Stomach (tissue), 9 donors: ENCODE data around the gene PRR33. TPM values are rescaled to one million over a fixed set of nuclear protein-coding genes. Genes with fewer than 3 reads are reported as not detected.

ENCODE experiments used
- DNase-seq, 2 donors: peaks; one replicate each; pipeline versions ENCODE4 v3.0.0 to v3.0.0-alpha.2; 2013 to 2019
- H3K27ac ChIP-seq, 5 donors: fragments of 200-600 bp in 4 of 5; sonication (generic) in 4 of 5; one replicate each; pipeline ENCODE4 v1.5.1; 2013 to 2019; ENCODE audit warnings: mild to moderate bottlenecking in 1 of 5, moderate library complexity in 1 of 5
- H3K27me3 ChIP-seq, 3 donors: fragments of 200-600 bp; sonication (generic); one replicate each; pipeline ENCODE4 v1.5.1; 2017 to 2019; ENCODE audit warnings: mixed run types in 1 of 3
- H3K36me3 ChIP-seq, 4 donors: fragments of 200-600 bp; sonication (generic); 1 replicate in 3 of 4; 2 replicates in 1 of 4; pipeline ENCODE4 v1.5.1; 2016 to 2019
- H3K4me1 ChIP-seq, 4 donors: fragments of 200-600 bp; sonication (generic); one replicate each; pipeline ENCODE4 v1.5.1; 2016 to 2019
- H3K4me3 ChIP-seq, 4 donors: fragments of 200-600 bp; sonication (generic) in 3 of 4; one replicate each; pipeline ENCODE4 v1.5.1; 2016 to 2019; ENCODE audit warnings: mild to moderate bottlenecking in 1 of 4
- H3K9me3 ChIP-seq, 4 donors: fragments of 200-600 bp; sonication (generic); one replicate each; pipeline ENCODE4 v1.5.1; 2016 to 2019
- EP300 ChIP-seq: sonication (generic); formaldehyde crosslinking; IDR thresholded peaks from one replicate; pipeline ENCODE4 v1.6.1; 2017; ENCODE audit warnings: antibody characterized with exemption
- POLR2A ChIP-seq, 4 donors: fragments of 450-650 bp; IDR thresholded peaks; one replicate each; pipeline ENCODE4 v1.6.1; 2016; ENCODE audit warnings: antibody characterized with exemption in 4 of 4, control low read depth in 2 of 4, mild to moderate bottlenecking in 1 of 4, moderate library complexity in 1 of 4
- POLR2AphosphoS5 ChIP-seq, 3 donors: sonication (generic); formaldehyde crosslinking; IDR thresholded peaks; one replicate each; pipeline ENCODE4 v1.6.1; 2016; ENCODE audit warnings: antibody characterized with exemption in 3 of 3
- whole genome bisulfite sequencing, 5 donors: extraction: QIAGEN DNeasy Blood & Tissue Kit in 3 of 5; methylation state at CpG; one replicate each; pipeline versions ENCODE4 v1.1.5 to v1.1.7; 2013 to 2018; 5-methylcytosine and 5-hydroxymethylcytosine counted together
- intact Hi-C: fragments of 100-400 bp; cut with DNase I; formaldehyde crosslinking; loops from one replicate; pipeline ENCODE4 v1.15.1; 2023; ENCODE audit warnings: low total_unique reads
- polyA plus RNA-seq, 3 donors: library from polyadenylated mRNA; stranded (reverse); fragments of 200-250 nt; gene quantifications; one replicate each; pipeline ENCODE4 v1.2.3, GENCODE V29; 2013
- total RNA-seq, 5 donors: library from RNA; depleted of rRNA; stranded (reverse); fragments of >200 nt; gene quantifications; one replicate each; pipeline versions ENCODE4 v1.1.0 to v1.2.3, GENCODE V29; 2014 to 2016
- TF ChIP-seq, protein P1 (sequence below), 7 experiments: fragments of 450-650 bp in 4 of 7; fragments of 200-600 bp in 3 of 7; sonication (generic) in 3 of 7; IDR thresholded peaks; one replicate each; pipeline ENCODE4 v1.5.1; 2016 to 2019; ENCODE audit warnings: antibody characterized with exemption in 7 of 7, control low read depth in 2 of 7, mild to moderate bottlenecking in 1 of 7
- donor health status: healthy with polysubstance abuse.
- donor health status: Bipolar disorder and iron deficiency.
- donor health status: healthy.

PRR33 gene
- total and polyA plus RNA-seq, 8 donors, result 0.03 TPM; not detected in 7

DNA sequence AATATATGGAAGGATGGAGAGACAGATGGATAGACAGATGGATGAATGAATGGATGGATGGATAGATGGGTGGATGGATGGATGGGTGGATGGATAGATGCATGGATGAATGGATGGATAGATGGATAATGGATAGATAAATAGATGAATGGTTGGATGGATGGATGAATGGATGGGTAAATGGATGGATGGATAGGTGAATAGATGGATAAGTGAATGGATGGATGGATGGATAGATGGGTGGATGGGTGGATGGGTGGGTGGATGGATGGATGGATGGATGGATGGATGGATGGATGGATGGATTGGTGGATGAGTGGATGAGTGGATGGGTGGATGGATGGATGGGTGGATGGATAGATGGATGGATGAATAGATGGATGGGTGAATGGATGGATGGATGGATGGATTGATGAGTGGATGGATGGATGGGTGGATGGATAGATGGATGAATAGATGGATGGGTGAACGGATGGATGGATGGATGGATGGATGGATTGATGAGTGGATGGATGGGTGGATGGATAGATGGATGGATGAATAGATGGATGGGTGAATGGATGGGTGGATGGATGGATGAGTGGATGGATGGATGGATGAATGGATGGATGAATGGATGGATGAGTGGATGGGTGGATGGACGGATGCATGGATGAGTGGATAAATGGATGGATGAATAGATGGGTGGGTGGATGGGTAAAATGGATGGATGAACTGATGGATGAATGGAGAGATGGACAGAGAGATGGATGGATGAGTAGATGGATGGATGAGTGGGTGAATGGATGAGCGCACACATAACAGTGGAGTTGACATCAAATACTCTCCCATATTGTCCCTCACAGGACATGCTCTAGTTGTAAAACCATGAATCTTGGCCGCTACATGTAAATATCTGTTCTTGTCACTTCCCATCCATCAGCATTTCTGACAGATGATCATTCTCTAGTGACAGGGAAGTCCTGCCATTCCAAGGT is 30.0 kb downstream of the PRR33 start:
- Histone ChIP-seq H3K9me3 (no peaks in the 10 kb centered on the region), H3K36me3 (no peaks in the 10 kb centered on the region), H3K4me1 (peaks cover 27 to 57% (median 42%) of the 10 kb centered on the region in 4 donors), H3K4me3 (no peak overlapping the region), H3K27ac (no peak overlapping the region), H3K27me3 (no peaks in the 10 kb centered on the region)
- WGBS, 5 donors, result 89 to 92% (median 91%) methylated on average over 4 of the region's 4 CpGs
- TF ChIP-seq, protein P1, sequence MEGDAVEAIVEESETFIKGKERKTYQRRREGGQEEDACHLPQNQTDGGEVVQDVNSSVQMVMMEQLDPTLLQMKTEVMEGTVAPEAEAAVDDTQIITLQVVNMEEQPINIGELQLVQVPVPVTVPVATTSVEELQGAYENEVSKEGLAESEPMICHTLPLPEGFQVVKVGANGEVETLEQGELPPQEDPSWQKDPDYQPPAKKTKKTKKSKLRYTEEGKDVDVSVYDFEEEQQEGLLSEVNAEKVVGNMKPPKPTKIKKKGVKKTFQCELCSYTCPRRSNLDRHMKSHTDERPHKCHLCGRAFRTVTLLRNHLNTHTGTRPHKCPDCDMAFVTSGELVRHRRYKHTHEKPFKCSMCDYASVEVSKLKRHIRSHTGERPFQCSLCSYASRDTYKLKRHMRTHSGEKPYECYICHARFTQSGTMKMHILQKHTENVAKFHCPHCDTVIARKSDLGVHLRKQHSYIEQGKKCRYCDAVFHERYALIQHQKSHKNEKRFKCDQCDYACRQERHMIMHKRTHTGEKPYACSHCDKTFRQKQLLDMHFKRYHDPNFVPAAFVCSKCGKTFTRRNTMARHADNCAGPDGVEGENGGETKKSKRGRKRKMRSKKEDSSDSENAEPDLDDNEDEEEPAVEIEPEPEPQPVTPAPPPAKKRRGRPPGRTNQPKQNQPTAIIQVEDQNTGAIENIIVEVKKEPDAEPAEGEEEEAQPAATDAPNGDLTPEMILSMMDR (IDR thresholded peaks at IDR 0.05), result no peak
- no peak for TF ChIP-seq POLR2AphosphoS5 (IDR thresholded peaks at IDR 0.05)
- no peak for TF ChIP-seq EP300
- DNase-seq, result no peak
- intact Hi-C loops, result no loop called here

DNA sequence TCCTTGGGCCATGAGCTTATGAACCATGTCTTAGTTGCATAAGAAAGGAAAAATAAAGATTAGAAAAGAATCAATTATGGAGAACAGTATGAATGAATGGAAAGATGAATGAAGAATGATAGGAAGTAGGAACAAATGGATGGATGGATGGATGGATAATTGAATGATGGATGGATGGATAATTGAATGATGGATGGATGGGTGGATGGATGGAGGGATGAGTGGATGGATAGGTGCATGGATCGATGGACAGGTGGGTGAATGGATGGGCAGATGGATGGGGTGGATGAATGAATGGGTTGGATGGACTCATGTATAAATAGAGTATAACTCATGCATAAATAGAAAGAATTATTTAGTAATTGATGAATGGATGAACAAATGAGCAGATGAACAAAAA is 31.6 kb downstream of the PRR33 start:
- no peak for TF ChIP-seq EP300
- TF ChIP-seq, protein P1 (IDR thresholded peaks at IDR 0.05), result no peak
- no peak for TF ChIP-seq POLR2A (IDR thresholded peaks at IDR 0.05)
- no peak for TF ChIP-seq POLR2AphosphoS5 (IDR thresholded peaks at IDR 0.05)
- H3K4me3 ChIP-seq, result no peak overlapping the region
- no peaks in the 10 kb centered on the region for H3K36me3 ChIP-seq
- no peaks in the 10 kb centered on the region for H3K9me3 ChIP-seq
- 82 to 96% (median 94%) methylated on average over 1 of the region's 1 CpG for whole genome bisulfite sequencing, 5 donors
- intact Hi-C loops, result no loop called here
- no peak for DNase-seq
- peaks cover 24 to 57% (median 31%) of the 10 kb centered on the region in 4 donors for H3K4me1 ChIP-seq
- H3K27me3 ChIP-seq, result no peaks in the 10 kb centered on the region
- no peak overlapping the region for H3K27ac ChIP-seq

DNA sequence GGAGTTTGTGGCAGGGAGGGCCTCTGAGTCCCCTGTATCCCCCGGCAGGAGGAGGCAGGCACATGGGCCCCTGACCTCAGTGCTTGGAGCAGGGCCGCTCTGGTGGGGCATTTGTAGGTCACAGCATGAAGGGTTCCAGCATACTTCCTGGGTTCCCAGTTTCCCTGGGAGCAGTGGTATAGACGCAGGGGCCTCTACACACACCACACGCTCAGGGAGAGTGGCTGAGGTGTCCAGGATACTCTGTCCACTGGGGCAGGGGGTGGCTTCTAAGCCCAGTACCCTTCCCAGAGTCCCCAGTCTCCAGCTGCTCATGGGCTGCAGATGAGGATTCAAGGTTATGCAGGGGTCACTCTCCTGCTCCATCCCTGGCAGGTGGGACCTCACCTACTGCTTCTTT is 32.7 kb downstream of the PRR33 start:
- H3K4me3 ChIP-seq, result no peak overlapping the region
- no peak for DNase-seq
- H3K27ac ChIP-seq, result no peak overlapping the region
- no peaks in the 10 kb centered on the region for H3K27me3 ChIP-seq
- intact Hi-C loops, result no loop called here
- H3K36me3 ChIP-seq, result no peaks in the 10 kb centered on the region
- TF ChIP-seq, protein P1 (IDR thresholded peaks at IDR 0.05), result no peak
- TF ChIP-seq POLR2A (IDR thresholded peaks at IDR 0.05), result no peak
- no peak for TF ChIP-seq EP300
- no peak for TF ChIP-seq POLR2AphosphoS5 (IDR thresholded peaks at IDR 0.05)
- 70 to 100% (median 73%) methylated on average over 1 to 4 of the region's 4 CpGs for WGBS, 5 donors
- no peaks in the 10 kb centered on the region for H3K9me3 ChIP-seq
- peaks cover 13 to 50% (median 20%) of the 10 kb centered on the region in 4 donors for H3K4me1 ChIP-seq

DNA sequence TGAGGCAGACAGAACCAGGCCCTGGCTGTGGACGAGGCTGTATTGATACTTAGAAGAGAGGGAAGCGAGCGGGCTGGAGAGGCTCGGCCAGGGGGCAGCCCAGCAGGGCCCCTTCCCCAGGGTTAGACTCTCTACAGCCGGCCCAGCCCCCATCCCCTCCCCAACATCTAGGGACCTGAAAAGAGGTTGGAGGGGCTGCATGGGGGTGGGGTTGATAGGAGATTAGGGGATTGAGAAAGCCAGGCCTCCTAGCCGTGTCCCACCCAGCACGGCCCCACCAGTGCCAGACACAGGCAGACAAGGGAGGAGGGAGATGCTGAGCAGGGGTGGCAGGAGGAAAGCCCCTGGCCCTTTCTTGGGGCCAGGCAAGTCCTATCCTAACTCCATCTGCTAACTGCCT is 33.1 kb downstream of the PRR33 start:
- intact Hi-C loops, result no loop called here
- no peaks in the 10 kb centered on the region for H3K27me3 ChIP-seq
- H3K4me3 ChIP-seq, result no peak overlapping the region
- DNase-seq, result no peak
- 77 to 97% (median 87%) methylated on average over 6 to 7 of the region's 7 CpGs for WGBS, 5 donors
- peaks cover 9 to 46% (median 16%) of the 10 kb centered on the region in 4 donors for H3K4me1 ChIP-seq
- no peak overlapping the region for H3K27ac ChIP-seq
- TF ChIP-seq EP300 (no peak), POLR2A (IDR thresholded peaks at IDR 0.05) (no peak), POLR2AphosphoS5 (IDR thresholded peaks at IDR 0.05) (no peak)
- TF ChIP-seq, protein P1 (IDR thresholded peaks at IDR 0.05), result no peak
- H3K9me3 ChIP-seq, result no peaks in the 10 kb centered on the region
- H3K36me3 ChIP-seq, result no peaks in the 10 kb centered on the region
